Measurements from ENCODE around the gene DNAJB6. TPM values are rescaled to one million over a fixed set of nuclear protein-coding genes. Genes with fewer than 3 reads are reported as not detected.

Gene DNAJB6
- total RNA-seq, 1 donor from 2014 or later = 172 TPM

GRCh38 chr7:157375410-157375809 lies 38.6 kb downstream of the DNAJB6 start:
- TF ChIP-seq EZH2phosphoT487 (IDR thresholded peaks at IDR 0.05) (no peak), EZH2 (IDR thresholded peaks at IDR 0.05) (no peak)
- Histone ChIP-seq H3K27ac (no peak overlapping the region), H3K36me3 (peaks cover 2% of the 10 kb centered on the region), H3K79me2 (ENCODE audit: low read depth) (peaks cover 99% of the 10 kb centered on the region), H3K4me1 (no peaks in the 10 kb centered on the region), H3F3A (ENCODE audit: low read depth) (no peaks in the 10 kb centered on the region), H4K20me1 (ENCODE audit: low read depth) (peaks cover 80% of the 10 kb centered on the region), H3K27me3 (no peaks in the 10 kb centered on the region), H3K4me3 (no peak overlapping the region), H3K4me2 (no peak overlapping the region), H3K9me3 (ENCODE audit: low read depth) (no peaks in the 10 kb centered on the region), H2AFZ (replicated peaks) (no peak overlapping the region), H3K9ac (no peak overlapping the region)
- H3K9me3 Mint-ChIP-seq = no peaks in the 10 kb centered on the region
- peaks cover 61% of the 10 kb centered on the region for H3K36me3 Mint-ChIP-seq
- H3K27me3 Mint-ChIP-seq (ENCODE audit: insufficient read depth, low read depth) = peaks cover 5% of the 10 kb centered on the region
- H3K4me3 Mint-ChIP-seq = no peak overlapping the region
- no peak overlapping the region for H3K27ac Mint-ChIP-seq
- H3K4me1 Mint-ChIP-seq = peaks cover 10% of the 10 kb centered on the region
- no peak for DNase-seq (ENCODE audit: low spot score)

- peaks cover 5% of the 10 kb centered on the region for H3K27me3 Mint-ChIP-seq (ENCODE audit: insufficient read depth, low read depth)
- no peaks in the 10 kb centered on the region for H3K4me1 ChIP-seq
- no peak overlapping the region for H3K27ac Mint-ChIP-seq
Measured at GRCh38 chr7:157377436-157378124, 40.8 kb downstream of the DNAJB6 start.

DNA sequence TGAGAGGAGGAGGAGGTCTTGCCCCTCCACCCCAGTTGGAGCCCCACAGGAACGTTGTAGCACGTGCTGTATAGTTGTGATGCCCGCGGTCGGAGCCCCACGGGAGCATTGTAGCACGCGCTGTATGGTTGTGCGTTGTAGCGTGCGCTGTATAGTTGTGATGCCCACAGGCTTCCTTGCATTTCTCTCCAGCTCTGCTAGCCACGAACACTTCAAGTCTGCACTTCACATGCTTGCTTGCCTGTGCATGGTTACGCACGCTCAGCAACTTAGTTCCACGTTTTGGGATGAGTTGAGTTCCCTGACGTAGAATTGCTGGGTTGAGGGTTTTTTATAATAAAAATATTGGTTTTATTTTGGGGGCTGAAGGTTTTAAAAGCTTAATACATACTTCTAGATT lies 41.6 kb downstream of the DNAJB6 start:
- no peaks in the 10 kb centered on the region for H3K4me1 ChIP-seq
- no peak overlapping the region for H3K27ac ChIP-seq
- H2AFZ ChIP-seq (replicated peaks) = no peak overlapping the region
- Mint-ChIP-seq H3K4me1 (peaks cover 8% of the 10 kb centered on the region), H3K9me3 (no peaks in the 10 kb centered on the region), H3K27ac (no peak overlapping the region), H3K27me3 (ENCODE audit: insufficient read depth, low read depth) (peaks cover 5% of the 10 kb centered on the region), H3K4me3 (no peak overlapping the region), H3K36me3 (peaks cover 64% of the 10 kb centered on the region)
- DNase-seq (ENCODE audit: low spot score) = no peak
- no peak overlapping the region for H3K4me3 ChIP-seq
- TF ChIP-seq EZH2phosphoT487 (IDR thresholded peaks at IDR 0.05) = no peak
- TF ChIP-seq CTCF (IDR thresholded peaks at IDR 0.05) = no peak
- TF ChIP-seq EZH2 (IDR thresholded peaks at IDR 0.05) = no peak
- peaks cover 95% of the 10 kb centered on the region for H3K79me2 ChIP-seq (ENCODE audit: low read depth)
- no peaks in the 10 kb centered on the region for H3F3A ChIP-seq (ENCODE audit: low read depth)
- H4K20me1 ChIP-seq (ENCODE audit: low read depth) = peaks cover 70% of the 10 kb centered on the region
- H3K9ac ChIP-seq = no peak overlapping the region
- H3K9me3 ChIP-seq (ENCODE audit: low read depth) = no peaks in the 10 kb centered on the region
- H3K36me3 ChIP-seq = no peaks in the 10 kb centered on the region
- no peaks in the 10 kb centered on the region for H3K27me3 ChIP-seq
- H3K4me2 ChIP-seq = no peak overlapping the region

More at GRCh38 chr7:157377436-157378124, 40.8 kb downstream of the DNAJB6 start:
- no peaks in the 10 kb centered on the region for H3K36me3 ChIP-seq
- H3K4me3 Mint-ChIP-seq = no peak overlapping the region
- no peak overlapping the region for H2AFZ ChIP-seq (replicated peaks)
- H3K4me1 Mint-ChIP-seq = peaks cover 8% of the 10 kb centered on the region
- H3K79me2 ChIP-seq (ENCODE audit: low read depth) = peaks cover 98% of the 10 kb centered on the region
- H4K20me1 ChIP-seq (ENCODE audit: low read depth) = peaks cover 73% of the 10 kb centered on the region
- no peak overlapping the region for H3K9ac ChIP-seq
- H3K27me3 ChIP-seq = no peaks in the 10 kb centered on the region
- TF ChIP-seq EZH2 (IDR thresholded peaks at IDR 0.05) = no peak
- TF ChIP-seq EZH2phosphoT487 (IDR thresholded peaks at IDR 0.05) = no peak
- no peak for TF ChIP-seq CTCF (IDR thresholded peaks at IDR 0.05)
- no peak overlapping the region for H3K27ac ChIP-seq
- no peak overlapping the region for H3K4me3 ChIP-seq
- no peaks in the 10 kb centered on the region for H3K9me3 Mint-ChIP-seq
- H3K36me3 Mint-ChIP-seq = peaks cover 63% of the 10 kb centered on the region
- H3F3A ChIP-seq (ENCODE audit: low read depth) = no peaks in the 10 kb centered on the region
- DNase-seq (ENCODE audit: low spot score) = no peak
- H3K9me3 ChIP-seq (ENCODE audit: low read depth) = no peaks in the 10 kb centered on the region
- no peak overlapping the region for H3K4me2 ChIP-seq

- peaks cover 5% of the 10 kb centered on the region for H3K27me3 Mint-ChIP-seq (ENCODE audit: insufficient read depth, low read depth)
- H3K4me2 ChIP-seq = no peak overlapping the region
- H3K4me3 ChIP-seq = no peak overlapping the region
- H2AFZ ChIP-seq (replicated peaks) = no peak overlapping the region
- peaks cover 11% of the 10 kb centered on the region for H3K4me1 Mint-ChIP-seq
- no peaks in the 10 kb centered on the region for H3F3A ChIP-seq (ENCODE audit: low read depth)
- no peak overlapping the region for H3K4me3 Mint-ChIP-seq
- no peaks in the 10 kb centered on the region for H3K9me3 ChIP-seq (ENCODE audit: low read depth)
- H3K4me1 ChIP-seq = no peaks in the 10 kb centered on the region
- no peaks in the 10 kb centered on the region for H3K36me3 ChIP-seq
- H3K27ac Mint-ChIP-seq = no peak overlapping the region
- no peaks in the 10 kb centered on the region for H3K27me3 ChIP-seq
- H3K36me3 Mint-ChIP-seq = peaks cover 59% of the 10 kb centered on the region
- no peak overlapping the region for H3K27ac ChIP-seq
- H4K20me1 ChIP-seq (ENCODE audit: low read depth) = peaks cover 66% of the 10 kb centered on the region
- peaks cover 84% of the 10 kb centered on the region for H3K79me2 ChIP-seq (ENCODE audit: low read depth)
- H3K9ac ChIP-seq = no peak overlapping the region
- H3K9me3 Mint-ChIP-seq = no peaks in the 10 kb centered on the region
- TF ChIP-seq EZH2 (IDR thresholded peaks at IDR 0.05) (no peak), CTCF (IDR thresholded peaks at IDR 0.05) (no peak), EZH2phosphoT487 (IDR thresholded peaks at IDR 0.05) (no peak)
- DNase-seq (ENCODE audit: low spot score) = no peak
Measured at GRCh38 chr7:157379493-157379892, 42.7 kb downstream of the DNAJB6 start.

Measured in neural progenitor cell (in vitro differentiated cells).